HG02571 (cell line): ENCODE measurements around the gene CLCA2.

Experiments
- ATAC-seq: cut with Tn5 transposase; IDR thresholded peaks from one replicate; pipeline ENCODE4 v1.9.1; 2021; ENCODE audit warnings: mild to moderate bottlenecking, moderate library complexity; ENCODE audit not compliant: unreplicated experiment

Gene CLCA2, protein sequence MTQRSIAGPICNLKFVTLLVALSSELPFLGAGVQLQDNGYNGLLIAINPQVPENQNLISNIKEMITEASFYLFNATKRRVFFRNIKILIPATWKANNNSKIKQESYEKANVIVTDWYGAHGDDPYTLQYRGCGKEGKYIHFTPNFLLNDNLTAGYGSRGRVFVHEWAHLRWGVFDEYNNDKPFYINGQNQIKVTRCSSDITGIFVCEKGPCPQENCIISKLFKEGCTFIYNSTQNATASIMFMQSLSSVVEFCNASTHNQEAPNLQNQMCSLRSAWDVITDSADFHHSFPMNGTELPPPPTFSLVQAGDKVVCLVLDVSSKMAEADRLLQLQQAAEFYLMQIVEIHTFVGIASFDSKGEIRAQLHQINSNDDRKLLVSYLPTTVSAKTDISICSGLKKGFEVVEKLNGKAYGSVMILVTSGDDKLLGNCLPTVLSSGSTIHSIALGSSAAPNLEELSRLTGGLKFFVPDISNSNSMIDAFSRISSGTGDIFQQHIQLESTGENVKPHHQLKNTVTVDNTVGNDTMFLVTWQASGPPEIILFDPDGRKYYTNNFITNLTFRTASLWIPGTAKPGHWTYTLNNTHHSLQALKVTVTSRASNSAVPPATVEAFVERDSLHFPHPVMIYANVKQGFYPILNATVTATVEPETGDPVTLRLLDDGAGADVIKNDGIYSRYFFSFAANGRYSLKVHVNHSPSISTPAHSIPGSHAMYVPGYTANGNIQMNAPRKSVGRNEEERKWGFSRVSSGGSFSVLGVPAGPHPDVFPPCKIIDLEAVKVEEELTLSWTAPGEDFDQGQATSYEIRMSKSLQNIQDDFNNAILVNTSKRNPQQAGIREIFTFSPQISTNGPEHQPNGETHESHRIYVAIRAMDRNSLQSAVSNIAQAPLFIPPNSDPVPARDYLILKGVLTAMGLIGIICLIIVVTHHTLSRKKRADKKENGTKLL

DNA sequence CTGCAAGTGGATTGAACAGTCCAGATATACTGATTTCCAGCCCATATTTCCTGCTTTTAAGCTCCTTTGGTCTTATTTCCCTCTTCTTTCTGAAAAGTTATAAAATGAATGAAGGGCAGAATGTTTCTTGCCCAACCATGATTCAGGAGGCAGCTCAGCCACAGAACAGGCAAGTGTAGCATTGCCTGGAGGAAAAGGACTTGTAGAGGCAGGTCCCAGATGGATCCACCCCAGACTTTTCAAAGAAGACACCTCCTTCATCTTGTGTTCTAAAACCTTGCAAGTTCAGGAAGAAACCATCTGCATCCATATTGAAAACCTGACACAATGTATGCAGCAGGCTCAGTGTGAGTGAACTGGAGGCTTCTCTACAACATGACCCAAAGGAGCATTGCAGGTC, at the start of gene CLCA2:
TSS of gene CLCA2 (plus strand) at position 299 of the 400 bp plus-strand sequence. CDS start at position 376, 77 bp downstream.
- no peak for ATAC-seq

DNA sequence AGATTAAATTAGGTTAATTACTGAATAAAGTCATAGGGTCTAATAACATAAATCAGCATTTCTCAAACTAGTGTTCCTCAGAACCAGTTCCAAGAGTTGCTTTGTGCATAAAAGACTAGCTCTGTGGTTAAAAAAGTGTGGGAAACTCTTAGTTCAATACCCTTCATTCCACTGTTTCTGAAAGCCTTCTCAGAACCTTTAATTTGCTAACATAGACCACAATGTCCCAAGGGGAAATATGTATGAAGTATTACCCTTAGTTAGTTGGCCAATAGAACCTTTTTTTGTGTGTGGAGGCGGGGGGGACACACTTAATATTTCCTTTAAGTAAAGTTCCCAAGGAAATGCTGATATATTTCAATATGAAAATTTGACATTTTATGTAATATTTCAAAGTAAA, 48.3 kb upstream of the CLCA2 start:
- ATAC-seq = no peak

DNA sequence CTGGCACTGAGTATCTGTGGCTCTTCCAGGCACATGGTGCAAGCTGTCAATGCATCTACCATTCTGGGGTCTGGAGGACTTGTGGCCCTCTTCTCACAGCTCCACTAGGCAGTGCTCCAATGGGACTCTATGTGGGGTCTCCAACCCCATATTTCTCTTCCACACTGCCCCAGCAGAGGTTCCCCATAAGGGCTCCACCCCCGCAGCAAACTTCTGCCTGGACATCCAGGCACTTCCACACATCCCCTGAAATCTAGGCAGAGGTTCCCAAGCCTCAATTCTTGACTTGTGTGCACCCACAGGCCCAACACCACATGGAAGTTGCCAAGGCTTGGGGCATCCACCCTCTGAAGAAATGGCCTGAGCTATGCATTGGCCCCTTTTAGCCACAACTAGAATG, 46.6 kb upstream of the CLCA2 start:
- ATAC-seq = no peak

DNA sequence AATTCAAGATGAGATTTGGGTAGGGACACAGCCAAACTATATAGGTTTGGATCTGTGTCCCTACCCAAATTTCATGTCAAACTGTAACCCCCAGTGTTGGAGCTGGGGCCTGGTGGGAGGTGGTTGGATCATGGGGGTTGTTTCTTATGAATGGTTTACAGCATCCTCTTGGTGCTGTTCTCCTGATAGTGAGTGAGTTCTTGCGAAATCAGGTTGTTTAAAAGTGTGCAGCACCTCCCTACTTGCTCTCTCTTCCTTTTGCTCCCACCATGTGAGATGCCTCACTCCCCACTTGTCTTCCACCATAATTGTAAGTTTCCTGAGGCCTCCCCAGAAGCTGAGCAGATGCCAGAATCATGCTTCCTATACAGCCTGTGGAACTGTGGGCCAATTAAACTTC, 45.2 kb upstream of the CLCA2 start:
- ATAC-seq = no peak

DNA sequence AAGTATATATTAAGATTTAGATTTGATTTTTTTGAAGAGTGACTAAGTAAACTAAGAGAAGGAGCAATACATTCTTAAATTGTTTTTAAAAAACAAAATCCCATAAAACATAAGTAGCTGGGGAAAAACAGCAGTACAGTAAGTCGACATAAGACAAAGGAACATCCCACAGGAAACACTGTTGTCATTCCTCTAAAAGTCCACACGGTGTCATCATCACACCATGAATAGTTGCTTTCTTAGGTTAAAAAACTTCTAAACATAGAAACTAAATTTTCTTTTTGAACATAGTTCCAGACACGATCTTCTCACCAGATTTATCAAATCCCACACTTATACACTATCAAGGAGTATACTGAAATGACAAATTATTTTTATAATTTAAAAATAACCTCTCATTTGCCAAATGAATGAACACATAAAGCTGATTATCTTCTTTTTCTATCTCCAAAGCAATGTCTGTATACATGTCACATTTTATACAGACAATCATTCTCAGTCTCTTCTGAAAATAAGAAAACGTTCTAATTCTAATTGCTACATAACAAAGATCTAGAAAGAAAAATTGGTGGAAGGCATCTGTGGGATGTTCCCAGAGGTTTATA, 43.6 kb upstream of the CLCA2 start:
- ATAC-seq = peak; percentile 71

DNA sequence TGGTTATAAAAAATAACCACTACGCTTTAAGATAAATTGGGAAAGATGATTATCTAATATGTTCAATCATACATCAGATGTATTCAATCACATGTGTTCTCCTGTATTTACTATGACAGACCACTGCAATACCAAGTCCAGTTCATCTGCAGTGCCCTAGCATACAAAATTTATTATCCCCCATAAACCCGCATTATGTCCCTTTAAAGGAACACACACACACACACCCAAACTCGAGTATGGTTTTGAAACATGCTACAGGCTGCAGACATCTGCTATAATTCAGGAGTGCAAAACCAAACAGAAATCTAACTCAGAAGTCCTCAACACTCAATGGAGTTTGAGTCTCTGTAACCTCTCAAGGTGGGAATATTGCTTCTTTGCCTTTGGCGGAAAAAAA, 42.7 kb upstream of the CLCA2 start:
- no peak for ATAC-seq

DNA sequence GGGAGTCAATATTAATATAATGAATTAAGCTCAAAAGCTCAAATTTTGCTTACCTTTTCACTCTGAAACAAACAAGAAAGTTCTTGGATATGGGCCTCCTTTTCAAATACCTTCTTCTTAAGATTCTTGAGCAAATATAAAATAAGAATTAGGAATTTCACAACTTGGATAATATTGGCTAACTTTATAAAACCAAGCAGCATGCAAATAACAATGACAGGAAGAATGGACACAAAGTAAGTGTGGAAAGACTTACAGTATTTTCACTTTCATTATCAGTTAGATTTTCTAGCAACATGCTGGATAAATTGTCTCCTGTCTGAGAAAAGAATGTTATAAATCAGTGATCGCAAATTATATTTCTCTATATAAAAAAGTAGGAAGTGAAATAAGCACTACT, 41.1 kb upstream of the CLCA2 start:
- no peak for ATAC-seq

DNA sequence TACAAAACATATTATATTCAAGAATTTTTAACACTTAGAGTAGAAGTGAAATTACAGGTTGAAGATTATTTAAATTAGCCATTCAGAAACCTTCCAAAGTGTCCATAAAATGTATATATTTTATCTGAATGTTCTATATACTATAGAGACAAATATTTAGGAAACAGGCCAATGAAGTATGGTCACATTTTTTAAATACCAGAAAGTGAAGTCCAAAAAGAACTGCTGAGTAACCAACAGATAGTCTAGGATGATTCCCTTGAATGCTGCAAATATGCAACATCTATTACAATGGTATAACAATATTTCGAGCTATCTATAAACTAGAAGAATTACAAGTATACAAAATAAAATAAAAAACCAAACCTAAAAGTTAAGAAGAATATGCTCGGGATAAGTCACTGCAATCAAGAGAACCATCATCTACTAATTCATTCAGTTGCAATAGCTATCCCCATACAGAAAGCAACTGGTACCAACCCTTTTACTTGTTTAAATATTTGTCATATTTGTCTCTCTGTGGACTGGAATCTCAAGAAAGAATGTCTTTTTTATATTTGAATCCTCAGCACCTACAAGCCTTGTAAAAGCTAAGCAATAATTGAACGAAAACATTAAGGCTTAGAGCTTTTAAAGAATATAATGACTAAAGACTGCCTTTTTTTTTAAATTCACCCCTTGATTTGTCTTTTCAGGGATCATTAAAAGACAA, 35.9 kb upstream of the CLCA2 start:
- ATAC-seq = no peak

DNA sequence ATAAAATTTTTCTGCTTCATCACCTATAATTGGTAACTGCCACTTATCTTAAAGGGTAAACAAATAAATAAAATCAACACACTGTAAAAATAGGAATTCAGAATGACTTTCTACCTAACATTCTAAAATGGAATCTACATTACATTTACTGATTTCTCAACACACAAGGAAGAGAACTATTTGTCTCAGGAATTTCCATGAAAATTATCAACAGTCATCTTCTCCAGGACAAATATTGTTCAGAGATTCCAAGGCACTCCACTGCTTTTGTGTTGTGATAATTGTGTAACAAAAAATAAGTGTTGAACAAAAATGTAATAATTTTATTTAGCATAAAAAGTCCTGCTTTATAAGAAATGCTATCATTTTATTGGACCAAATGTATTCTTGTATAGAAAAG, 35.2 kb upstream of the CLCA2 start:
- no peak for ATAC-seq

DNA sequence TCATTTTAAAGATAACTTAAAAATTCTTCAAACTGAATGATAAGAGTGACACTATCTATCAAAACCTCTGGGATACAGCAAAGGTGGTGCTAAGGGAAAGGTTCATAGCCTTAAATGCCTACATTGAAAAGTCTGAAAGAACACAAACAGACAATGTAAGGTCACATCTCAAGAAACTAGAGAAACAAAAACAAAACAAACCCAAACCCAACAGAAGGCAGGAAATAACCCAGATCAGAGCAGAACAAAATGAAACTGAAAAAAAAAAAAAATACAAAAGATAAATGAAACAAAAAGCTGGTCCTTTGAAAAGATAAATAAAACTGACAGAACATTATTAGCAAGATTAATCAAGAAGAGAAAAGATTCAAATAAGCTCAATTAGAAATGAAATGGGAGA, 34.7 kb upstream of the CLCA2 start:
- peak; percentile 82 for ATAC-seq

DNA sequence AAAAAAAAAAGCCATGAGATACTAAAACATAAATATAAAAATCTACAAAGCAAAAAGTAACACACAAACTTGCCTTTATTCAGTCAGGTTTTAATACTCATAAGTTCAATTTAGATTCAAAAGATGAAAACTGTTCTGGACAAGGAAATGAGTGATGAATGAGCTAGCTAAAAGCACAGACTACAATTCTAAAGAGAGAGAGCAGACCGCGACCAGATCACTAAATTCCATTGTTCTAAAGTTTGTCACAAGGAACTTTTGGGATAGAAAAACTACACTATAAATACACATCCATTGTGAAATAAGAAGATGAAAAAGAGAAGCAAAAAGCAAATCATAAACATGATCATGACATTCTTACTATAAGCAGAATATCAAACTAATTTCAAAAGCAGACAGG, 29.6 kb upstream of the CLCA2 start:
- no peak for ATAC-seq

DNA sequence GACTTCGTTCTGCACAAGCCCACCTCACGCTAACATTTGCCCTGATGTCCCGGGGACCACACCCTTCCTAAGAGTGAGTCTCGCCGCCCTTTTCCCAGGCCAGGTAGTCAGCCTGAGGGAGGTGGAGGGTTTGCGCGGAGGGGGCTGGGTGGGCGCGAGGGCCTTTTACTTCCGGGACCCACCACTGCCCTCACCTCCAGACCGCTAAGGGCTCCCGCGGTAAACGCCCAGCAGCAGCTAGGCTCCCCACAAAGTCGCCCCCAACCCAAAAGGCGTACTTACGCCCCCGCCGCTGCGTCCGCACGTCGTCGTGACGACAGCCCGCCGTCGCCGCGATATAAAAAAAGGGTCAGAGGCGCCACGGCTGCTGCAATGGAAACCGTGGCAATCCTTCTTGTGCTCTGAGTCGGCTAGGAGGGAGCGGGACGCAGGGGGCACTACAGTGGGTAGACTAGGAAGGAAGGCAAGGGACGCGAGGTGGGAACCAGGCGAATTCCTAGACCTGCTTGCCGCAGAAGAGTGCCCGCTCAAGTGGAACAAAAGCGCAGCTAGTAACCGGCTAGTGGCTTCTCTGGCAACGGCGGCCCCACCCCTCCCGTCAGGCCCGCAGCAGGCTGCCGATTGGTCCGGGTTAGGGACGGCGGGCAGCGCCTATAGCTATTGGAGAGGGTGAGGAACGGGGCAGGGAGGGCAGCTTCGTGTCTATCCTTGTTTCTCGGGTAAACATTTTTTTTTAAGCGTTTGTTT, 28.0 kb upstream of the CLCA2 start, which contains the start of gene ODF2L:
TSS of gene ODF2L (minus strand) at position 573 of the 747 bp plus-strand sequence. CDS start 9,296 bp downstream, outside the sequence.
- peak; percentile 100 for ATAC-seq

DNA sequence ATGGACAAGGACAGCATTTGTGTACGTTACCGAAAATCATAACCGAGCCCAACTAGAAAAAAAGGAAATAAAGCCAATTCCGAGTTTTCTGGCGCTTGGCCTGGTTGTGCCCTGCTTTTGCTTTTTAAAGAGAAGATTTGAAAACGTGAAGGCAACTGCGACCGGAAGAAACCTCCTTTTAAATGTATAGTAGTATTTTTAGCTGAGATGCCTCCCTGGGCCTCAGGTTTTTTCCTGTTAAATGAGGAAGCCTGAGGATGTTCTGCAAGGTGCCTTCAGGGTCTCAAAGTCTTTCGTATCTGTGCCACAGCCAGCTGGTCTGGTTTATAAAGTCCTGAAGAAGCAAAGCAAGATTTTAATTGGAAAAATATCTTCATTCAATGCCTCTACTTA, 27.5 kb upstream of the CLCA2 start:
- peak; percentile 20 for ATAC-seq

DNA sequence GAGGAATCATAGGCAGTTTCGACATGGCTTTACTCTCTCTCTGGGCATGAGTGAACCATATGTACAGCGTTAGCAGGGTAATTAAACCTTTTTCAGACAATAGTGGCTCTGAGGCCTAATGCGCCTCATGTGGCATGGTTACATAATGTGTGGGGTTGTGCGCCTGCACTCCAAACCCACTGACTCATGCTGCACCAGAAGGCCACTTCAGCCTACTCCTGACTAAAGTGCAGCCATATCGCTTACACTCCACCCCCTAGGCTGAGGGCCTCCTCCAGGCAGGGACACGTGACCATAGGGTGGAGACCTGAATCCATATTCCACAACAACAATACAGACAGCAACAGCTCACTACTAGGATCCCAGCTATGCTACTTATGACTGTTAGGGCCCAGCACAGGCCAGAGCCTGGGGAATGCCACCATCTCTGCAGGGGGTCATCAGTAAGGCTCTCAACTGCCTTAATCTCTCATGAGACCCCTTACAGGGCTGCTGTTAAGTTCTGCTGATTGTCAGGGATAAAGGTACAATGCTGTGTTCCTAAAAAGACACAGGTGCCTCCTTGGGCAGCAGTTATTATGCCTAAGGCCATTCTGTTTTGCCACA, 14.5 kb upstream of the CLCA2 start:
- no peak for ATAC-seq

DNA sequence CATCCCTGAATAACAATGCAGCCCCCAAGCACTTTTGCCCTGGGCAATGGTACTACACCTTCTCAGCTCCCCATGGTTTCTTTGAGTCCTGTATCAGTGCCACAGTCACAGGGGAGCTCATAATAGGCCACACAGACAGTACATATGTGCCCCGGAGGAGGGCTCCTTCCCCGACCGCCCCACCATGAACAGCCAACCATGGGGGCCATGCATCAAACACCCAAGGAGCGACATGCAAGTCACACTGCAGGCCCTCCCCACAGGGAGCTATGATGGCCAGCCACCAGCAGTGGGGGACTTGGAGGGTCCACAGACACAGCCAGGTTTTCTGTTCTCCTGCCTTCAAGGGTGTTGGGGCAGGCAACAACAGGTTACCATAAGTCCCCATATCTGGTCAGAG, 13.1 kb upstream of the CLCA2 start:
- no peak for ATAC-seq

DNA sequence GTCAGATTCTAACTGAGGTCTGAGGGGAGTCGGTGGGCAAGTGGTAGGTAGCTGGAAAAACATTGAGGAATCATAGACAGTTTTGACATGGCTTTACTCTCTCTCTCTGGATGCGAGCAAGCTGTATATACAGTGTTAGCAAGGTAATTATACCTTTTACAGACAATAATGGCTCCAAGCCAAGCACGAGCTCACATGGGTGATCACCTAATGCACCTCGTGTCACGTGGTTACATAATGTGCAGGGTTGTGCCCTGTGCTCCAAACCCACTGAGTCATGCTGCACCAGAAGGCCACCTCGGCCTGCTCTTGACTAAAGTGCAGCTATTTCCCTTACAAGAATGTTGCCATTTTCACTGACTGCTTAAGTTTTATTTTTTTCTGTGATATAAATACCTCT, 7.6 kb upstream of the CLCA2 start:
- no peak for ATAC-seq

DNA sequence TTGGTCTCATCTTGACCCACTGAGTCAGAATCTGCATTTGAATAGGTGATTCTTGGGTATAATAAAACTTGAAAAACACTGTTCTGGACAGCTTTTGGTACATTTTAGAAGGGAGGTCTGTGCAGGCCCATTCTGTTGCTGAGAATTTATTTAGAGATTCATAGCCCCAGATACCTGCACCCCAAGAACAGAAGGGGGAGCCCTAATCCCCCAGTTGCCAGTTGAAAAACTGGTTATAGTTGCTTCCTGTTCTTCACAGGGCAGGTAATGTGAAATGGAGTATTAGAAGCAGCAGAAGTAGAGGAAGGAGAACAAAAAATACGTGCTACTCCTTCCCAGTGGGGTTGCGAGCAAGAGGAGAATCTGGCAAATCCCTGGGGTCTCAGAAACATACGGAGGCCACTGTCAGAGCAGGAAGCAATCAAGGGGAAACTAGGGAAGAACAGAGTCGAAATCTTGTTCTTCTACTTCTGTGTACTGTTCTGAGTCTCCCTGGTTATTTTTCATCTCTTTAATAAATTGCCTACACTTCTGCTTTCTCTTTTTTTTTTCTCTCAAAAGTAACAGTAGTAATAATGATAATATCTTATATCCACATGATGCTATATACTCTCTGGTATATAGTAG, 4.6 kb upstream of the CLCA2 start:
- ATAC-seq = peak; percentile 73

DNA sequence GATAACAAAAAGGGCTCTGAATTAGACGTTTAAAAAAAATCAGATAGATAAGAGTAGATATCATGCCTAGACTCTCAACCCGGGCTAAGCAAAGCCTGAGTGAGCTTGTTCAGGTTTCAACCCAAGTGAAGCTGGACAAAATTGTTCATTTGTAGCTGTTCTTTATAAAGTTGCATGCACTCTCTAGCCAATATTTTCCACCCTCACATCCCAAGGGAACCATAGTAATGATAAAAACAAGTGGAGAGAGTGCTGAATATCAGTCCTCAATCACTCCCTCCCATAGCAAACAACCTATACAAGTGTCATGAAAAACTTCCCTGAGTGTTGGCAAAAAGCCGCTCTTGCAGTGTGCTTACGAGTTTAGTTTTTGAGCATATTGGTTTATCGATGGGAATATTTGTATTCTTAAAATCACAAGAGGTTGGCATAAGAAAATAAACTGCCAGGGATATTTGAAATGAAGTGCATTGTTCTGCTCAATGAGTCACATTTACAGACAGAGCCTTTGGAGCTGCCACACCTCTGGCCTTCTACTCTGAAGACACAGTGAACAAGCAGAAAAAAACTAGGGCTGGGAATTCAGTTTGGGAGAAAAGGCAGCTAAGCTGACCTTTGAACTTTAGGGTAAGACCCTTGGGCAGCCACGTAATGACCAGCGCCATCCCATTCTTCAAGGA, 2.2 kb upstream of the CLCA2 start:
- no peak for ATAC-seq

DNA sequence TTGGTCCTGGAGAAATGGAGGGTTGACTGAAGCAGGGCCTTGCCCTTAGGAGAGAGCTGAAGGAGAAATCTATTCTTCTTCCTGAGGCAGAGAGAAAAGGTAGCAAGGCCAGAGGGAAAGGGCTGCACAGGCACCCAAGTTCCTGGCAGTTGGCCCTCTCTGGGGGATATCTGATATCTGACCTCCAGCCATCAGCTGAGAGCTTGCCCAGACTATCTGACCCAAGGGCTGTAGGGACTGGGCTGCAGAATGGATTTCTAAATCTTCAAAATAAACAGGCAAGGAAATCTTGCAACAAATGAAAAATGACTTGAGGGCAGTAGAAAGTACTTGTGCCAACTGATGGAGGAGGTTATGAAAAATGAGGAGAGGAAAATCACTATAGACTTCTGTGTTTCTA, 498 bp upstream of the CLCA2 start:
- no peak for ATAC-seq
